ENCODE results near the gene EYA2. TPM values are rescaled to one million over a fixed set of nuclear protein-coding genes. Genes with fewer than 3 reads are reported as not detected.
"Not testable (repeated sequence)": the region's sequence is repeated elsewhere in the genome, so short reads cannot be mapped to it uniquely, and the experiment has no call there.

Gene EYA2
- total RNA-seq, 1 experiment from 2014 or later: 0.33 TPM

DNA sequence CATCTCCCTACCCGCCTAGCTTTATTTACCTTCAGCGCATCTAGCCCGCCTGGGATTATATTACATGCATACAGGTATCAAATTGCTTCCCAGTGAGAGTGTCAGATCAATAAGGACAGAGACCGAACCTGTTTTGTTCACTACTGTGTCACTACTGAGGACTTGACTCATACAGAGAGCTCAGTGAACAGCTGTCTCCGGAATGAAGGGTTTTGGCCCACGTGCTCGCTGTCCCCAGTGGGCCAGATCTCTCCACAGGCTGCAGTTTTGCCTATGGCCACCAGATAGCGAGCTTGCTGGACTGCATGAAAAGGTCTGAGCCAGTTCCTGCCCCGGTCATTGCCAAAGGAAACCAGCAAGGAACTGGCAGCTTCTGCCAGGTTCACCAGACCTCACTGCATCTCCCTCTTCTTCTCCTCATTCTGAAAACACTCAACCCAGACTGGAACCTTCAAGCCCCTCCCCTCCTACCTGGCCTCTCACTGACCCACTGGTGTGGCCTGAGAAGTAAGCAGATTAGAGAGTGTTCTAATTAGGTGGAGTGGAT, 311.0 kb downstream of the EYA2 start:
- Histone ChIP-seq H3K4me3 (ENCODE audit: low read length) (no peak overlapping the region; the same call in 1 of the 2 replicates), H2AFZ (ENCODE audit: low read length) (peak overlapping the region; percentile 50), H3K9me3 (ENCODE audit: low read length) (no peaks in the 10 kb centered on the region), H3F3A (ENCODE audit: low read length, unreplicated experiment) (peaks cover 7% of the 10 kb centered on the region), H3K9me2 (replicated peaks; ENCODE audit: low read length) (no peaks in the 10 kb centered on the region), H3K27me3 (ENCODE audit: low read length) (no peaks in the 10 kb centered on the region), H3K4me1 (ENCODE audit: insufficient read depth, low read length) (peaks cover 46% of the 10 kb centered on the region), H4K20me1 (ENCODE audit: low read length) (no peaks in the 10 kb centered on the region), H3K4me2 (ENCODE audit: low read length) (peak overlapping the region; percentile 68), H3K27ac (ENCODE audit: low read length) (peak overlapping the region; percentile 96), H3K79me2 (ENCODE audit: low read length) (no peaks in the 10 kb centered on the region), H3K9ac (ENCODE audit: low read length) (peak overlapping the region; percentile 68), H3K36me3 (ENCODE audit: low read depth, low read length) (peaks cover 4% of the 10 kb centered on the region; the same call in 1 of the 2 replicates)
- CTCF ChIA-PET: interaction anchor here (0.5 to 2.0 kb wide), 12 partner anchors 9 to 453 kb away, joined by 3 to 22 read pairs (median 4); no protein-coding TSS in a partner anchor
- intact Hi-C loops (cut with micrococcal nuclease): loop anchor here (2.0 kb wide), 3 partner anchors 69 to 259 kb away; no protein-coding TSS in a partner anchor
- DNase-seq (peak; percentile 97), ATAC-seq (peak; percentile 82)
- TF ChIP-seq, protein P1, sequence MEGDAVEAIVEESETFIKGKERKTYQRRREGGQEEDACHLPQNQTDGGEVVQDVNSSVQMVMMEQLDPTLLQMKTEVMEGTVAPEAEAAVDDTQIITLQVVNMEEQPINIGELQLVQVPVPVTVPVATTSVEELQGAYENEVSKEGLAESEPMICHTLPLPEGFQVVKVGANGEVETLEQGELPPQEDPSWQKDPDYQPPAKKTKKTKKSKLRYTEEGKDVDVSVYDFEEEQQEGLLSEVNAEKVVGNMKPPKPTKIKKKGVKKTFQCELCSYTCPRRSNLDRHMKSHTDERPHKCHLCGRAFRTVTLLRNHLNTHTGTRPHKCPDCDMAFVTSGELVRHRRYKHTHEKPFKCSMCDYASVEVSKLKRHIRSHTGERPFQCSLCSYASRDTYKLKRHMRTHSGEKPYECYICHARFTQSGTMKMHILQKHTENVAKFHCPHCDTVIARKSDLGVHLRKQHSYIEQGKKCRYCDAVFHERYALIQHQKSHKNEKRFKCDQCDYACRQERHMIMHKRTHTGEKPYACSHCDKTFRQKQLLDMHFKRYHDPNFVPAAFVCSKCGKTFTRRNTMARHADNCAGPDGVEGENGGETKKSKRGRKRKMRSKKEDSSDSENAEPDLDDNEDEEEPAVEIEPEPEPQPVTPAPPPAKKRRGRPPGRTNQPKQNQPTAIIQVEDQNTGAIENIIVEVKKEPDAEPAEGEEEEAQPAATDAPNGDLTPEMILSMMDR (conservative IDR thresholded peaks at IDR 0.05; ENCODE audit: low read depth, low read length): peak; percentile 92
- TF ChIP-seq EZH2 (IDR thresholded peaks at IDR 0.05; ENCODE audit: low read length, unreplicated experiment) (no peak), EZH2phosphoT487 (IDR thresholded peaks at IDR 0.05; ENCODE audit: borderline replicate concordance, low read length) (no peak)
- no TSS peak for BruUV-seq (replicated peaks)
- POLR2A ChIA-PET (ENCODE audit: unreplicated experiment): no interaction called here

DNA sequence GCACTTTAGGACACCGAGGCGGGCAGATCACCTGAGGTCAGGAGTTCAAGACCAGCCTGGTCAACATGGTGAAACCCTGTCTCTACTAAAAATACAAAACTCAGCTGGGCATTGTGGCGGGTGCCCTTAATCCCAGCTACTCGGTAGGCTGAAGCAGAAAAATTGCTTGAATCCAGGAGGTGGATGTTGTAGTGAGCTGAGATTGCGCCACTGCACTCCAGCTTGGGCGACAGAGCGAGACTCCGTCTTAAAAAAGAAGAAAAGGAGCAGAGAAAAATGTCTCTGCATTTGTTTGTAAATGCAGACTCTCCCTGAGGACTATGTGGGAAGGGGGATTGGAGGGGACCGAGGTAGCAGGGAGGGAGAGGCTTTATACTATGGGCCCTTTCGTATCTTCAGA, 311.9 kb downstream of the EYA2 start:
- H3K9me2 ChIP-seq (replicated peaks; ENCODE audit: low read length); POLR2A ChIA-PET (ENCODE audit: unreplicated experiment); H3K36me3 ChIP-seq (ENCODE audit: low read depth, low read length); intact Hi-C loops (cut with micrococcal nuclease); H3K4me2 ChIP-seq (ENCODE audit: low read length); BruUV-seq (replicated peaks); H3K79me2 ChIP-seq (ENCODE audit: low read length); H3K4me3 ChIP-seq (ENCODE audit: low read length); H3K9me3 ChIP-seq (ENCODE audit: low read length); H3F3A ChIP-seq (ENCODE audit: low read length, unreplicated experiment); H4K20me1 ChIP-seq (ENCODE audit: low read length); H3K27ac ChIP-seq (ENCODE audit: low read length); ATAC-seq; DNase-seq; H2AFZ ChIP-seq (ENCODE audit: low read length); H3K9ac ChIP-seq (ENCODE audit: low read length); H3K27me3 ChIP-seq (ENCODE audit: low read length): not testable (repeated sequence)
- H3K4me1 ChIP-seq (ENCODE audit: insufficient read depth, low read length): peaks cover 38% of the 10 kb centered on the region
- CTCF ChIA-PET: interaction anchor here (1.0 to 2.0 kb wide), 3 partner anchors 22 to 177 kb away, joined by 3 to 22 read pairs (median 6); no protein-coding TSS in a partner anchor

DNA sequence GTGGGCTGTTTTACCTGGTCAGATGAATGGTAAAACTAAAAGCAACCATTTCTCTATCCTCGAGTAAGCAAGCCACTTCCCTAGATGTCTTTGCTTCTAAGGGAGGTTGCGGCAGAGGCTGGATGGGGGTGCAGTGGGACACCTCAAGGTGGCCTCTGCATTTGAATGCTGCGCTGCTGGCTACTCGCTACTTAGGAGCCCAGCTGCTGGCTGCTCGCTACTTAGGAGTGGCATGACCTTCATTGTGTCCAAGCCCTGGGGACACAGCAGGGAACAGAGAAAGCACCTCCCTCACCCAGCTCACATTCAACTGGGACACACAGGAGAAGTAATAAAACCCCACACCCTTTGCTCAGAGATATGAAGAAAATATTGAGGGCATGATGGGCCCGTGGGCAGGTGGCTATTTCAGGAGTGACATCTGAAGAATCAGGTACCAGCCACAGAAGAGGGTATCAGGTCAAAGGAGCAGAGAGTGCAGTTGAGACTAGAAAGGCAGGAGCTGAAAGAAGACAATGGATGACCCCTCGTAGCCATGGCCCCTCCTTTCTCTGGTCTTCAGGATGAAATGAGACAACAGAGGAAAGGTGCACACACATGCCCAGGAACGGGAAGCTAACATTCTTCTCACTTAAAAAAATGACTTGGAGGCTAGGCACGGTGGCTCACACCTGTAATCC, 312.5 kb downstream of the EYA2 start:
- H4K20me1 ChIP-seq (ENCODE audit: low read length): no peaks in the 10 kb centered on the region
- ChIA-PET CTCF (interaction anchor here (2.0 kb wide), 1 partner anchor 177 kb away, joined by 22 read pairs; no protein-coding TSS in a partner anchor), POLR2A (ENCODE audit: unreplicated experiment) (interaction anchor here (0.6 kb wide), 1 partner anchor 295 kb away, joined by 7 read pairs; no protein-coding TSS in a partner anchor)
- ATAC-seq (no peak), DNase-seq (no peak)
- BruUV-seq (replicated peaks): no TSS peak
- H3K79me2 ChIP-seq (ENCODE audit: low read length): no peaks in the 10 kb centered on the region
- no peak overlapping the region for H2AFZ ChIP-seq (ENCODE audit: low read length)
- no peaks in the 10 kb centered on the region for H3K27me3 ChIP-seq (ENCODE audit: low read length)
- H3K9me2 ChIP-seq (replicated peaks; ENCODE audit: low read length): no peaks in the 10 kb centered on the region
- H3K4me1 ChIP-seq (ENCODE audit: insufficient read depth, low read length): peaks cover 38% of the 10 kb centered on the region
- intact Hi-C loops (cut with micrococcal nuclease): no loop called here
- H3F3A ChIP-seq (ENCODE audit: low read length, unreplicated experiment): peaks cover 7% of the 10 kb centered on the region
- TF ChIP-seq, protein P1 (conservative IDR thresholded peaks at IDR 0.05; ENCODE audit: low read depth, low read length): no peak
- TF ChIP-seq EZH2phosphoT487 (IDR thresholded peaks at IDR 0.05; ENCODE audit: borderline replicate concordance, low read length): no peak
- H3K36me3 ChIP-seq (ENCODE audit: low read depth, low read length): peaks cover 10% of the 10 kb centered on the region; the same call in 1 of the 2 replicates
- H3K4me3 ChIP-seq (ENCODE audit: low read length): no peak overlapping the region
- H3K27ac ChIP-seq (ENCODE audit: low read length): no peak overlapping the region
- H3K9ac ChIP-seq (ENCODE audit: low read length): no peak overlapping the region
- no peaks in the 10 kb centered on the region for H3K9me3 ChIP-seq (ENCODE audit: low read length)
- no peak overlapping the region for H3K4me2 ChIP-seq (ENCODE audit: low read length)
